Ovary (tissue), 3 donors: ENCODE measurements around the gene TNIK.

Experiments used
- POLR2A ChIP-seq: fragments of 450-650 bp; IDR thresholded peaks from one replicate; pipeline ENCODE4 v1.6.1; 2017; ENCODE audit warnings: antibody characterized with exemption, mild to moderate bottlenecking, moderate library complexity
- TF ChIP-seq, protein P1 (sequence below), 3 donors: fragments of 450-650 bp in 2 of 3; fragments of 200-600 bp in 1 of 3; IDR thresholded peaks; one replicate each; pipeline versions ENCODE4 v1.5.1 to v1.8.0; 2016 to 2022; ENCODE audit warnings: antibody characterized with exemption in 3 of 3, mild to moderate bottlenecking in 1 of 3
- donor health status: DM: no; HTN: no; CAD: no.

DNA sequence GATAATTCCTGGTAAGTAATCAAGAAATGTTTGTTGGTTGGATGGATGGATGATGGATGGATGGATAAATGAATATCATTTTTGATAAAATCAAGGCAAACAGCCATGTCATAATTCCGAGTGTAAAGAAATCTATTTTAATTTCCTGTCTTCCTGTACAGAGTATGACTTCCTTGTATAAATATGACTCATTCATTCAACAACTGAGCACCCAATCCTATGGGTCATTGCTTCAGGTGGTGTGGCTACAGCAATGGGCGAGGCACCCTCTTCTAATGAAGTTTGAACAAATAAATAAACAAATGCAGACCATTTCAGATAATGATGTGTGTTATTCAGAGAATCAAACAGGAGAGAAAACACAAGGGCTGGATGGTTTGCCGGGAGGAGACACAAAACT lies 198.7 kb downstream of the TNIK start:
- TF ChIP-seq, protein P1, sequence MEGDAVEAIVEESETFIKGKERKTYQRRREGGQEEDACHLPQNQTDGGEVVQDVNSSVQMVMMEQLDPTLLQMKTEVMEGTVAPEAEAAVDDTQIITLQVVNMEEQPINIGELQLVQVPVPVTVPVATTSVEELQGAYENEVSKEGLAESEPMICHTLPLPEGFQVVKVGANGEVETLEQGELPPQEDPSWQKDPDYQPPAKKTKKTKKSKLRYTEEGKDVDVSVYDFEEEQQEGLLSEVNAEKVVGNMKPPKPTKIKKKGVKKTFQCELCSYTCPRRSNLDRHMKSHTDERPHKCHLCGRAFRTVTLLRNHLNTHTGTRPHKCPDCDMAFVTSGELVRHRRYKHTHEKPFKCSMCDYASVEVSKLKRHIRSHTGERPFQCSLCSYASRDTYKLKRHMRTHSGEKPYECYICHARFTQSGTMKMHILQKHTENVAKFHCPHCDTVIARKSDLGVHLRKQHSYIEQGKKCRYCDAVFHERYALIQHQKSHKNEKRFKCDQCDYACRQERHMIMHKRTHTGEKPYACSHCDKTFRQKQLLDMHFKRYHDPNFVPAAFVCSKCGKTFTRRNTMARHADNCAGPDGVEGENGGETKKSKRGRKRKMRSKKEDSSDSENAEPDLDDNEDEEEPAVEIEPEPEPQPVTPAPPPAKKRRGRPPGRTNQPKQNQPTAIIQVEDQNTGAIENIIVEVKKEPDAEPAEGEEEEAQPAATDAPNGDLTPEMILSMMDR (IDR thresholded peaks at IDR 0.05) = no peak
- TF ChIP-seq POLR2A = no peak
